HG03108 (cell line): Measurements from ENCODE around the gene MRPS22.
"Not testable (repeated sequence)": the region's sequence is repeated elsewhere in the genome, so short reads cannot be mapped to it uniquely, and the experiment has no call there.

Experiments
- ATAC-seq: cut with Tn5 transposase; IDR thresholded peaks from one replicate; pipeline ENCODE4 v1.9.1; 2021; ENCODE audit warnings: moderate library complexity; ENCODE audit not compliant: unreplicated experiment

The MRPS22 gene

GRCh38 chr3:139334675-139335074, 9.1 kb upstream of the MRPS22 start:
- not testable (repeated sequence) for ATAC-seq

GRCh38 chr3:139338405-139338804, 5.4 kb upstream of the MRPS22 start:
- no peak for ATAC-seq

- no peak for ATAC-seq
Measured at GRCh38 chr3:139339219-139339906, 4.5 kb upstream of the MRPS22 start.

- ATAC-seq = no peak
Measured at GRCh38 chr3:139340784-139341183, 3.0 kb upstream of the MRPS22 start.

- ATAC-seq = no peak
Measured at GRCh38 chr3:139342054-139342453, 1.8 kb upstream of the MRPS22 start.

- ATAC-seq = no peak
Measured at GRCh38 chr3:139346771-139347170, 3.0 kb downstream of the MRPS22 start.

GRCh38 chr3:139353920-139354556, 10.2 kb downstream of the MRPS22 start:
- ATAC-seq = no peak

- ATAC-seq = no peak
Measured at GRCh38 chr3:139354661-139355060, 10.8 kb downstream of the MRPS22 start.

- no peak for ATAC-seq
Measured at GRCh38 chr3:139355476-139355875, 11.7 kb downstream of the MRPS22 start.

GRCh38 chr3:139355891-139356290, 12.1 kb downstream of the MRPS22 start:
- ATAC-seq = no peak

- no peak for ATAC-seq
Measured at GRCh38 chr3:139357899-139358298, 14.1 kb downstream of the MRPS22 start.

- no peak for ATAC-seq
Measured at GRCh38 chr3:139358841-139359562, 15.2 kb downstream of the MRPS22 start.

- no peak for ATAC-seq
Measured at GRCh38 chr3:139361276-139361675, 17.5 kb downstream of the MRPS22 start.

GRCh38 chr3:139364549-139364948, 20.7 kb downstream of the MRPS22 start:
- no peak for ATAC-seq

GRCh38 chr3:139374099-139374498, 30.3 kb downstream of the MRPS22 start:
- ATAC-seq = no peak

GRCh38 chr3:139377378-139377777, 33.6 kb downstream of the MRPS22 start:
- no peak for ATAC-seq

- no peak for ATAC-seq
Measured at GRCh38 chr3:139378587-139379241, 34.9 kb downstream of the MRPS22 start.

- ATAC-seq = no peak
Measured at GRCh38 chr3:139380575-139380974, 36.8 kb downstream of the MRPS22 start.

- ATAC-seq = not testable (repeated sequence)
Measured at GRCh38 chr3:139382291-139382690, 38.5 kb downstream of the MRPS22 start.

GRCh38 chr3:139388077-139388476, 44.3 kb downstream of the MRPS22 start:
- no peak for ATAC-seq

- ATAC-seq = no peak
Measured at GRCh38 chr3:139388821-139389551, 45.2 kb downstream of the MRPS22 start.
